ENCODE data around the gene MINDY4.

DNA sequence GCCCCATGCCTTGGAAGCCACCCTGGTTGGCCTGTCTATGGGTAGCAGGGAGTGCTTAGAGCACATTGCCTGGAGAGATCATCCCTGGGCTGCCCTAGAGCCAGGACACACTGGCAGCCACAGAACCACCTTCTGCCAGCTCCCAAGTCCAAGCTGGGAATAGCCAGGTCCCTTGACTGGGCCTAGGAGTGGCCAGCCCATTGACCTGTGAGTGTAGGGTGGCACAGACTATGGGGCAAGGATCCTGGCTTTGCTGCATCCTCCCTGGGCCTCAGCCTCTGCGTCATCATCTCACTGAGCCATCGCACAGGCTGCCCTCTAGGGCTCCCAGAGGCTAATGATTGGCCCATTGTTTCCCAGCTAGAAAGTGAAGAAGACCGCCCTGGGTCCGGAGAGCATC is 147.5 kb downstream of the MINDY4 start:
- TF ChIP-seq EP300 (IDR thresholded peaks at IDR 0.05) (no peak), POLR2A (IDR thresholded peaks at IDR 0.05) (no peak)
- TF ChIP-seq, protein P1, sequence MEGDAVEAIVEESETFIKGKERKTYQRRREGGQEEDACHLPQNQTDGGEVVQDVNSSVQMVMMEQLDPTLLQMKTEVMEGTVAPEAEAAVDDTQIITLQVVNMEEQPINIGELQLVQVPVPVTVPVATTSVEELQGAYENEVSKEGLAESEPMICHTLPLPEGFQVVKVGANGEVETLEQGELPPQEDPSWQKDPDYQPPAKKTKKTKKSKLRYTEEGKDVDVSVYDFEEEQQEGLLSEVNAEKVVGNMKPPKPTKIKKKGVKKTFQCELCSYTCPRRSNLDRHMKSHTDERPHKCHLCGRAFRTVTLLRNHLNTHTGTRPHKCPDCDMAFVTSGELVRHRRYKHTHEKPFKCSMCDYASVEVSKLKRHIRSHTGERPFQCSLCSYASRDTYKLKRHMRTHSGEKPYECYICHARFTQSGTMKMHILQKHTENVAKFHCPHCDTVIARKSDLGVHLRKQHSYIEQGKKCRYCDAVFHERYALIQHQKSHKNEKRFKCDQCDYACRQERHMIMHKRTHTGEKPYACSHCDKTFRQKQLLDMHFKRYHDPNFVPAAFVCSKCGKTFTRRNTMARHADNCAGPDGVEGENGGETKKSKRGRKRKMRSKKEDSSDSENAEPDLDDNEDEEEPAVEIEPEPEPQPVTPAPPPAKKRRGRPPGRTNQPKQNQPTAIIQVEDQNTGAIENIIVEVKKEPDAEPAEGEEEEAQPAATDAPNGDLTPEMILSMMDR (IDR thresholded peaks at IDR 0.05): no peak
